Measurements from ENCODE around the gene KDM2B. TPM values are rescaled to one million over a fixed set of nuclear protein-coding genes. Genes with fewer than 3 reads are reported as not detected.

KDM2B gene
- total RNA-seq, 1 donor from 2014 or later, result 18.9 TPM

DNA sequence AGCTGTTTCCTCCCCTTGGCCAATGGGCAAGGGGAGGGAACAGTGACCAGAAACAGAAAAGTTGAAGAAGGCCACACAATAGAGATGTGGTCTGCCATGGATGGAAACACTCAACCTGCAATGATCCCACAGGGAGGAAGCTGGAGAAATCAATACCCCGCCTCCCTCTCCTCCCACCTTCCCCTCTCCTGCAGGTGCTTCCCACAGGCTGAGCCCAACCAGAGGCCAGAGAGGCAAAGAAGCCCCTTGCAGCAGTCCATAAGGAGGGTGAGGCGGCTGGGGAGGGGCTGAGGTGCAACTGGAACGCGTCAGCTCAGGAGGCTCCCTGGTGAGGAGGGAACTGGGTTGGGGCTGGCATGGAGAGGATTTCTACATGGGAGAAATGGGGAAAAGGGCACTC is 96.9 kb downstream of the KDM2B start:
- H3K9me3 ChIP-seq, result no peaks in the 10 kb centered on the region
- DNase-seq (ENCODE audit: extremely low spot score in 2 of 2), result no peak
- TF ChIP-seq POLR2A (IDR thresholded peaks at IDR 0.05) (no peak), POLR2AphosphoS5 (IDR thresholded peaks at IDR 0.05; ENCODE audit: insufficient read depth in 1 of 2, low read depth in 1 of 2) (no peak), CTCF (IDR thresholded peaks at IDR 0.05) (no peak)
- intact Hi-C loops (cut with DNase I), result no loop called here
- no peak overlapping the region for H3K27ac ChIP-seq
- no peaks in the 10 kb centered on the region for H3K4me1 ChIP-seq
- H3K4me3 ChIP-seq, result no peak overlapping the region
- no peaks in the 10 kb centered on the region for H3K27me3 ChIP-seq
- no peaks in the 10 kb centered on the region for H3K36me3 ChIP-seq

DNA sequence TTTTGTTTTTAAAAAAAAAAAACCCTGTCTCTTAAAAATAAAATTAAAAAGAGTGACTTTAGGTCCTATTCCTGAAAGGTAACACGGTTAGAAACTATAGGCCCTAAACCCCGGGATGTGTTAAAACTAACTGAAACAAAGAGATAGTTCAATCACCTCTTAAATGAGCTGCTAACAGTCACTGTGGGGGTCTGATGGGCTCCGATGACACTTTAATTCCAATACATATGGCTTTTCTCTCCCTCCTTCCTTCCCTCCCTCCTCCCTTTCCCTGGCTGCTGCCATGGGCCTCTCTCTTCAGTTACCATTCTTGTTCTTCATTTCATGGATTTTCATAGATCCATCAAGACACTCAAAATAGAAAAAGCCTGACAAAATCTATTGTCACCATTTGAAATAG is 104.3 kb downstream of the KDM2B start:
- H3K4me1 ChIP-seq, result no peaks in the 10 kb centered on the region
- H3K36me3 ChIP-seq, result no peaks in the 10 kb centered on the region
- H3K27me3 ChIP-seq, result no peaks in the 10 kb centered on the region
- H3K9me3 ChIP-seq, result no peaks in the 10 kb centered on the region
- intact Hi-C loops (cut with DNase I), result no loop called here
- no peak overlapping the region for H3K27ac ChIP-seq
- H3K4me3 ChIP-seq, result no peak overlapping the region
- TF ChIP-seq CTCF (IDR thresholded peaks at IDR 0.05), result no peak
- no peak for TF ChIP-seq POLR2A (IDR thresholded peaks at IDR 0.05)
- no peak for TF ChIP-seq POLR2AphosphoS5 (IDR thresholded peaks at IDR 0.05; ENCODE audit: insufficient read depth in 1 of 2, low read depth in 1 of 2)
- no peak for DNase-seq (ENCODE audit: extremely low spot score in 2 of 2)

GRCh38 chr12:121475279-121475678 is 105.5 kb downstream of the KDM2B start:
- Histone ChIP-seq H3K9me3 (no peaks in the 10 kb centered on the region), H3K27me3 (no peaks in the 10 kb centered on the region), H3K4me1 (no peaks in the 10 kb centered on the region), H3K36me3 (no peaks in the 10 kb centered on the region), H3K27ac (no peak overlapping the region), H3K4me3 (no peak overlapping the region)
- DNase-seq (ENCODE audit: extremely low spot score in 2 of 2), result no peak
- TF ChIP-seq POLR2AphosphoS5 (IDR thresholded peaks at IDR 0.05; ENCODE audit: insufficient read depth in 1 of 2, low read depth in 1 of 2) (no peak), CTCF (IDR thresholded peaks at IDR 0.05) (no peak), POLR2A (IDR thresholded peaks at IDR 0.05) (no peak)
- intact Hi-C loops (cut with DNase I), result no loop called here

DNA sequence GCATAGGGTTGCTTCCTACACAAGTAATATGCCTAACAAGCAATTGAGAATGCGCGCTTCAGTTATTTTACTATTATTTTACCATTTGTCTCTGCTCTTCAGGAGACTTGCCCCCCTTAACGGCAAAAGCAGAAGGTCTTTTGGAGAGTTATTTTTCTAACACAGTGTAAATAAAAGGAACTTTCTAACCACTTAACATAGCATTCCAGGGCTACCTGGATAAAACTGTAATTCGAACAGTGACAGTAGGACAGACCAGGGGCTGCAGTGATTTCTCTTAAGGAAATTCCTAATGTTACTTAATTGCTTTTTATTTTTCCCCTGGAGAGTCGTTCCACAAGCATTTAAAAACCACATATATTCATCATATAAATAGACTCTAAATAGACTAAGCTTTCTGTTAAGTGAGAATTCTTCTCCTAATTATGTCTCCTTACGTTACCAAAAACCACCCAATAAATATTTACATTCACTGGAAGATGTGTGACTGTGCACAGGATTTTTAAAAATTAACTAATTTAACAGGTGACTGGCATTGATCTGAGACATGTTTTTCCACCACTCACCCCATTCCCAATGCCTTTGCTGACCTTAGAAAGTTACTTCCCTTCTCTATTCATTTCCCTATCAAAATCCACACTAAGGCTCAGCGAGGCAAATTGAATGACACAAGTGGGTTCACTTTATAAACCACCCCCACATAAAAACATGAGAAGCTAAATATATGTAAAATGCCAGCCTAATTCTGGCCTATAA is 108.5 kb downstream of the KDM2B start:
- no peak for TF ChIP-seq POLR2A (IDR thresholded peaks at IDR 0.05)
- Histone ChIP-seq H3K36me3 (no peaks in the 10 kb centered on the region), H3K27me3 (no peaks in the 10 kb centered on the region), H3K4me1 (peaks cover 10% of the 10 kb centered on the region), H3K27ac (no peak overlapping the region), H3K4me3 (no peak overlapping the region), H3K9me3 (no peaks in the 10 kb centered on the region)
- no peak for DNase-seq (ENCODE audit: extremely low spot score in 2 of 2)
- intact Hi-C loops (cut with DNase I), result no loop called here

DNA sequence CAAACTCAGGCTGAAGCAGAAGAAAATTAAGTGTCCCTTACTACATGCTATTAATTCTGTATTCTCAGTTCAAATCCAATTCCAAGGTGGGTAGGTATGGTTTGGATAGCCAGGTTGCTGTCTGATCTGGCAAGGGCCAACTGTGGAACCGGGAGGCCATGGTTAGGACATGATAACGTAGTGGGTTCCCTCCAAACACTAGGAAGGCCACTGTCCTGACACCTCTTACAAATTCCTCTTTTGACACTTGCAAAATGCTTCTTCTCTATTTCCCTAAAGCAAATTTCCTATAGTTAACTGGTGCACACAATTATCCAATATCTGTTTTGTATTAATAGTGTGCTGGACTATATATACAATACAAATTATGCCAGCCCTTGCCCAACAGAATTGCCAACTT is 110.1 kb downstream of the KDM2B start:
- TF ChIP-seq CTCF (IDR thresholded peaks at IDR 0.05) (no peak), POLR2A (IDR thresholded peaks at IDR 0.05) (no peak), POLR2AphosphoS5 (IDR thresholded peaks at IDR 0.05; ENCODE audit: insufficient read depth in 1 of 2, low read depth in 1 of 2) (no peak)

More for the DNA sequence above, 110.1 kb downstream of the KDM2B start:
- Histone ChIP-seq H3K9me3 (no peaks in the 10 kb centered on the region), H3K27me3 (no peaks in the 10 kb centered on the region), H3K4me3 (no peak overlapping the region), H3K27ac (no peak overlapping the region), H3K4me1 (peaks cover 16% of the 10 kb centered on the region), H3K36me3 (no peaks in the 10 kb centered on the region)
- no peak for DNase-seq (ENCODE audit: extremely low spot score in 2 of 2)
- intact Hi-C loops (cut with DNase I), result no loop called here

All from vagina (tissue), 2 donors.